Ovary (tissue), 9 donors: ENCODE measurements around the gene BCAR3. TPM values are rescaled to one million over a fixed set of nuclear protein-coding genes. Genes with fewer than 3 reads are reported as not detected.

Source experiments
- DNase-seq, 5 donors: peaks; one replicate each; pipeline ENCODE4 v3.0.0-alpha.2; 2019 to 2020
- H3K27ac ChIP-seq, 2 donors: fragments of 200-600 bp; one replicate each; pipeline versions ENCODE4 v1.5.1 to v1.8.0; 2019 to 2022
- H3K27me3 ChIP-seq: fragments of 200-600 bp; one replicate; pipeline ENCODE4 v1.8.0; 2022
- H3K36me3 ChIP-seq: fragments of 200-600 bp; sonication (generic); one replicate; pipeline ENCODE4 v1.5.1; 2019
- H3K4me1 ChIP-seq: one replicate; pipeline ENCODE4 v1.8.1; 2013; ENCODE audit warnings: mild to moderate bottlenecking, moderate library complexity; ENCODE audit not compliant: insufficient read depth
- H3K4me3 ChIP-seq: fragments of 200-600 bp; sonication (generic); one replicate; pipeline ENCODE4 v1.5.1; 2017
- H3K9me3 ChIP-seq, 2 donors: fragments of 200-600 bp in 1 of 2; sonication (generic) in 1 of 2; one replicate each; pipeline versions ENCODE4 v1.5.1 to v1.8.1; 2013 to 2019; ENCODE audit warnings: mild to moderate bottlenecking in 1 of 2, moderate library complexity in 1 of 2
- EP300 ChIP-seq: sonication (generic); formaldehyde crosslinking; IDR thresholded peaks from one replicate; pipeline ENCODE4 v1.6.1; 2017; ENCODE audit warnings: antibody characterized with exemption
- POLR2A ChIP-seq: fragments of 450-650 bp; IDR thresholded peaks from one replicate; pipeline ENCODE4 v1.6.1; 2017; ENCODE audit warnings: antibody characterized with exemption, mild to moderate bottlenecking, moderate library complexity
- WGBS, 3 donors: extraction: QIAGEN DNeasy Blood & Tissue Kit in 1 of 3; methylation state at CpG; one replicate each; pipeline versions ENCODE4 v1.1.5 to v1.1.7; 2013 to 2017; 5-methylcytosine and 5-hydroxymethylcytosine counted together
- intact Hi-C, 4 donors: fragments of 100-400 bp; cut with DNase I; formaldehyde crosslinking; loops; one replicate each; pipeline versions ENCODE4 v1.11.0 to v1.15.1; 2022 to 2023
- polyA plus RNA-seq, 2 donors: library from polyadenylated mRNA; stranded (reverse); fragments of 200-250 nt in 1 of 2; fragments of 350-450 nt in 1 of 2; fragmentation: Illumina TruSeq in 1 of 2; extraction: RNeasy Lipid Tissue Mini Kit (QIAGEN cat#74804) in 1 of 2; gene quantifications; one replicate each; pipeline ENCODE4 v1.2.3, GENCODE V29; 2013 to 2014
- total RNA-seq, 7 donors: library from RNA; depleted of rRNA in 2 of 7; stranded (reverse); fragments of >200 nt in 2 of 7; fragmentation: NEBNext Ultra II Directional in 3 of 7; extraction: Animal tissue kit (Norgen Biotek cat#: 25700) in 3 of 7; gene quantifications; one replicate each; pipeline versions ENCODE4 v1.1.0 to v1.2.4, GENCODE V29; 2016 to 2023
- TF ChIP-seq, protein P1 (sequence below), 3 donors: fragments of 450-650 bp in 2 of 3; fragments of 200-600 bp in 1 of 3; IDR thresholded peaks; one replicate each; pipeline versions ENCODE4 v1.5.1 to v1.8.0; 2016 to 2022; ENCODE audit warnings: antibody characterized with exemption in 3 of 3, mild to moderate bottlenecking in 1 of 3
- donor health status: DM: no; HTN: no; CAD: no; lungs with moderate emphysema.
- donor health status: DM: no; HTN: no; CAD: no.
- donor health status: Bipolar disorder and iron deficiency.
- donor health status: DM: yes; HTN: yes; CAD: no.
- donor health status: DM: no; HTN: no; CAD: no.
- donor health status: DM: yes; HTN: yes; CAD: no.

The BCAR3 gene
- total and polyA plus RNA-seq, 9 donors: 13.8 to 30.8 (median 17.5) TPM

DNA sequence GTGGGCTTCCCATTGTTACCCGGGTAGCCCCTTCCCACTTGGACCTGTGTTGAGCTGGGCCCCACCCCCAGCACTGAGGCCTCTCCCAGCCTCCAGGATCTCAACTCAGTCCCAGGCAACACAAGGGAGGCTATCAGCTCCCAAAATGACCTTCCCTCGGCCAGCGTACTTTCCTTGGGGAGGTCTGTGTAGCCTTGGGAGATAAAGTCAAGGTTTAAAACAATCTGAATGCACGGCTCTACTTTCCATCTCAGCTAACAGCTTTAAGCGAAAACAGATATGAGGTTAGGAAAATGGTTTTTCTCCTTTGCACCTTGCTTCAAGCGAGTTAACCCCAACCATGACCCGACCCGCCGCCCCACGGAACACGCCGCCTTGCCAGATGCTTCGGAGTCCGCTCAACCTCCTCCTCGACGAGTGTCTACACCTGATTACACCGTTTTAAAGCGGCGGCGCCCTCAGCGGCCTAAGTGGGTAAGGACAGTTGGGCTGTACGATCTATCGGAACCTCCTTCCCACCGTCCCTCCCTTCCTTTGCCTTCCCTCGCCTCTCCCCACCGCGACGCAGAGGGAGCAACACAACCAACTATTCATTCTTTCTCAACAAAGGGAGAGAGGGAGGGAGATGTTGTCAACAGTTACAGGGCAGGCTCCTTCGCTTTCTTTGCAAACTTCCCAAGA is 1.1 kb downstream of the BCAR3 start:
- DNase-seq: peak; percentile 84 to 92 (median 87)
- TF ChIP-seq EP300: no peak
- peak; percentile 38 for TF ChIP-seq POLR2A
- TF ChIP-seq, protein P1, sequence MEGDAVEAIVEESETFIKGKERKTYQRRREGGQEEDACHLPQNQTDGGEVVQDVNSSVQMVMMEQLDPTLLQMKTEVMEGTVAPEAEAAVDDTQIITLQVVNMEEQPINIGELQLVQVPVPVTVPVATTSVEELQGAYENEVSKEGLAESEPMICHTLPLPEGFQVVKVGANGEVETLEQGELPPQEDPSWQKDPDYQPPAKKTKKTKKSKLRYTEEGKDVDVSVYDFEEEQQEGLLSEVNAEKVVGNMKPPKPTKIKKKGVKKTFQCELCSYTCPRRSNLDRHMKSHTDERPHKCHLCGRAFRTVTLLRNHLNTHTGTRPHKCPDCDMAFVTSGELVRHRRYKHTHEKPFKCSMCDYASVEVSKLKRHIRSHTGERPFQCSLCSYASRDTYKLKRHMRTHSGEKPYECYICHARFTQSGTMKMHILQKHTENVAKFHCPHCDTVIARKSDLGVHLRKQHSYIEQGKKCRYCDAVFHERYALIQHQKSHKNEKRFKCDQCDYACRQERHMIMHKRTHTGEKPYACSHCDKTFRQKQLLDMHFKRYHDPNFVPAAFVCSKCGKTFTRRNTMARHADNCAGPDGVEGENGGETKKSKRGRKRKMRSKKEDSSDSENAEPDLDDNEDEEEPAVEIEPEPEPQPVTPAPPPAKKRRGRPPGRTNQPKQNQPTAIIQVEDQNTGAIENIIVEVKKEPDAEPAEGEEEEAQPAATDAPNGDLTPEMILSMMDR (IDR thresholded peaks at IDR 0.05): peak in 2 of 3 donors; percentile 79 to 81
- no peaks in the 10 kb centered on the region for H3K9me3 ChIP-seq
- peaks cover 10% of the 10 kb centered on the region for H3K4me1 ChIP-seq
- no peaks in the 10 kb centered on the region for H3K27me3 ChIP-seq
- no peaks in the 10 kb centered on the region for H3K36me3 ChIP-seq
- H3K27ac ChIP-seq: peak overlapping the region; percentile 72 to 90
- H3K4me3 ChIP-seq: peak overlapping the region; percentile 70
- intact Hi-C loops: loop anchor here in 2 of 4 donors (2.0 to 5.0 kb wide), 2 partner anchors 38 to 50 kb away; no protein-coding TSS in a partner anchor
- 3 to 7% (median 5%) methylated on average over 29 of the region's 29 CpGs for WGBS, 3 donors

- Histone ChIP-seq H3K27ac (peak overlapping the region; percentile 72 to 90), H3K4me1 (peaks cover 14% of the 10 kb centered on the region), H3K27me3 (no peaks in the 10 kb centered on the region), H3K36me3 (no peaks in the 10 kb centered on the region), H3K9me3 (no peaks in the 10 kb centered on the region), H3K4me3 (peak overlapping the region; percentile 70)
- TF ChIP-seq, protein P1 (IDR thresholded peaks at IDR 0.05): no peak
- no peak for TF ChIP-seq EP300
- TF ChIP-seq POLR2A: no peak
- no peak for DNase-seq
- 60 to 74% (median 70%) methylated on average over 5 of the region's 5 CpGs for WGBS, 3 donors
- intact Hi-C loops: loop anchor here in 2 of 4 donors (2.0 to 5.0 kb wide), 2 partner anchors 38 to 49 kb away; no protein-coding TSS in a partner anchor
Measured at GRCh38 chr1:93680076-93680419, 1.6 kb downstream of the BCAR3 start.

- TF ChIP-seq, protein P1 (IDR thresholded peaks at IDR 0.05): no peak
- no peak for TF ChIP-seq EP300
- no peak for TF ChIP-seq POLR2A
- peak overlapping the region in 1 of 2 donors; percentile 90 for H3K27ac ChIP-seq
- H3K9me3 ChIP-seq: no peaks in the 10 kb centered on the region
- intact Hi-C loops: no loop called here
- H3K4me1 ChIP-seq: peaks cover 17% of the 10 kb centered on the region
- 65 to 73% (median 67%) methylated on average over 4 of the region's 4 CpGs for WGBS, 3 donors
- H3K36me3 ChIP-seq: no peaks in the 10 kb centered on the region
- H3K27me3 ChIP-seq: no peaks in the 10 kb centered on the region
- H3K4me3 ChIP-seq: no peak overlapping the region
- no peak for DNase-seq
Measured at GRCh38 chr1:93679546-93679945, 2.1 kb downstream of the BCAR3 start.

DNA sequence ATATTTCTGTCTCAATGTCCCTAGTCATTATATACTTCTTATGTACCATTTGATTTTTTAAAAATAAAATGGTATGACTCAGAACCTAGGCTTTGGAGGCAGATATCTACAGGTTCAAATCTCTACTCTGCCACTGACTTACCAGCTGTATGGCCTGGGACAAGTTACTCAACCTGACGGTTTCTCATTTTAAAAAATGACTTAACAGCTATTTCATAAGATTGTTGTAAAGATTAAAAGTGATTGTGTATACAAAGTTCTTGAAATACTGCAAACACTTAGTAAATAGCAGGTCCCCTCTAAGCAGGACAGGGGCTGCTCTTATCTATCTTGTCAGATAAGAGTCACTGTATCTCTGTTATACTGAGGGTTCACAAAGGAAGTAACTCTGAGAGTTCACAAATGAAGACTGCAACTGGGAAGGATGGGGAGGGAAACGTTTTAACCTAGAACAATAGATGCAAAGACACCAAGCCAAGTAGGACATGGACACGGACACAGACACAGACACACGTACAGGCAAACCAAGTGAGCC is 2.6 kb downstream of the BCAR3 start:
- TF ChIP-seq POLR2A (no peak), EP300 (no peak)
- TF ChIP-seq, protein P1 (IDR thresholded peaks at IDR 0.05): no peak
- H3K9me3 ChIP-seq: no peaks in the 10 kb centered on the region
- H3K4me3 ChIP-seq: no peak overlapping the region
- H3K27ac ChIP-seq: no peak overlapping the region
- H3K36me3 ChIP-seq: no peaks in the 10 kb centered on the region
- intact Hi-C loops: no loop called here
- DNase-seq: no peak
- WGBS, 3 donors: 89 to 93% (median 91%) methylated on average over 4 of the region's 4 CpGs
- H3K27me3 ChIP-seq: no peaks in the 10 kb centered on the region
- H3K4me1 ChIP-seq: peaks cover 21% of the 10 kb centered on the region
